GM23338 (cell line): ENCODE results near the gene PPP1R10. TPM values are rescaled to one million over a fixed set of nuclear protein-coding genes. Genes with fewer than 3 reads are reported as not detected.

Experiments used
- ATAC-seq: fragments of 200-7000 bp; cut with Tn5 transposase; 3 replicates; pipeline ENCODE4 v1.9.1; 2020
- DNase-seq: peaks from one replicate; pipeline ENCODE4 v3.0.0-alpha.2; 2015; ENCODE audit warnings: low spot score
- H2AFZ ChIP-seq: fragments of 200-600 bp; sonication (generic); 2 replicates; pipeline ENCODE4 v1.8.0; 2016; ENCODE audit warnings: antibody characterized with exemption, mild to moderate bottlenecking, moderate library complexity
- H3F3A ChIP-seq: fragments of 200-600 bp; sonication (generic); replicated peaks from 2 replicates; pipeline ENCODE4 v1.8.0; 2017; ENCODE audit warnings: antibody characterized with exemption, mixed run types, low read depth
- H3K27ac ChIP-seq: fragments of 200-600 bp; sonication (generic); 2 replicates; pipeline ENCODE4 v1.6.1; 2016; ENCODE audit warnings: low read depth
- H3K27me3 ChIP-seq: fragments of 200-600 bp; sonication (generic); 2 replicates; pipeline ENCODE4 v1.8.0; 2016; ENCODE audit warnings: mild to moderate bottlenecking, mixed run types, moderate library complexity; ENCODE audit not compliant: insufficient read depth
- H3K36me3 ChIP-seq: fragments of 200-600 bp; sonication (generic); 2 replicates; pipeline ENCODE4 v1.8.0; 2016; ENCODE audit warnings: mild to moderate bottlenecking; ENCODE audit not compliant: insufficient read depth
- H3K4me1 ChIP-seq: fragments of 200-600 bp; sonication (generic); 2 replicates; pipeline ENCODE4 v1.8.0; 2016; ENCODE audit warnings: mild to moderate bottlenecking, moderate library complexity; ENCODE audit not compliant: insufficient read depth
- H3K4me2 ChIP-seq: fragments of 200-600 bp; sonication (generic); 2 replicates; pipeline ENCODE4 v1.7.1; 2017; ENCODE audit warnings: mixed run types
- H3K4me3 ChIP-seq: fragments of 200-600 bp; sonication (generic); 2 replicates; pipeline ENCODE4 v1.6.1; 2016; ENCODE audit warnings: mixed run types
- H3K79me2 ChIP-seq: fragments of 200-600 bp; sonication (generic); replicated peaks from 2 replicates; pipeline ENCODE4 v1.8.0; 2017; ENCODE audit warnings: mild to moderate bottlenecking; ENCODE audit not compliant: insufficient read depth
- H3K9me2 ChIP-seq: fragments of 200-600 bp; sonication (generic); 2 replicates; pipeline ENCODE4 v1.8.0; 2017; ENCODE audit not compliant: insufficient read depth
- H4K20me1 ChIP-seq: fragments of 200-600 bp; sonication (generic); replicated peaks from 2 replicates; pipeline ENCODE4 v1.8.0; 2017; ENCODE audit warnings: mild to moderate bottlenecking; ENCODE audit not compliant: insufficient read depth
- H3K27ac Mint-ChIP-seq: 2 replicates; pipeline ENCODE4 v1.8.0; 2020; ENCODE audit warnings: inconsistent platforms, mild to moderate bottlenecking, moderate library complexity, mixed read lengths
- H3K27me3 Mint-ChIP-seq: 3 replicates; pipeline ENCODE4 v1.8.0; 2022; ENCODE audit warnings: low read depth, mild to moderate bottlenecking, moderate library complexity, mixed read lengths, inconsistent platforms; ENCODE audit not compliant: insufficient read depth, poor library complexity
- H3K36me3 Mint-ChIP-seq: 3 replicates; pipeline ENCODE4 v1.8.0; 2021; ENCODE audit warnings: low read depth, mild to moderate bottlenecking, inconsistent platforms, moderate library complexity, mixed read lengths
- H3K4me1 Mint-ChIP-seq: 3 replicates; pipeline ENCODE4 v1.8.0; 2020; ENCODE audit warnings: mild to moderate bottlenecking, inconsistent platforms, mixed read lengths
- H3K4me3 Mint-ChIP-seq: 3 replicates; pipeline ENCODE4 v1.8.0; 2021; ENCODE audit warnings: moderate library complexity, mild to moderate bottlenecking, inconsistent platforms, mixed read lengths
- H3K9me3 Mint-ChIP-seq: 3 replicates; pipeline ENCODE4 v1.8.0; 2020; ENCODE audit warnings: moderate library complexity, mild to moderate bottlenecking, inconsistent platforms, mixed read lengths
- CREB1 ChIP-seq: fragments of 250-450 bp; sonication (Bioruptor Pico); IDR thresholded peaks from 2 replicates; pipeline ENCODE4 v1.5.0; 2020; ENCODE audit warnings: low read depth, mild to moderate bottlenecking, moderate library complexity
- CTCF ChIP-seq, 2 experiments: fragments of 200-600 bp in 1 of 2; sonication (generic) in 1 of 2; conservative IDR thresholded peaks; 2 replicates each; pipeline versions ENCODE4 v1.5.1 to v1.6.1; 2016 to 2017; ENCODE audit warnings: antibody characterized with exemption in 2 of 2, low read depth in 2 of 2, mild to moderate bottlenecking in 2 of 2, moderate library complexity in 1 of 2
- JUNB ChIP-seq: IDR thresholded peaks from one replicate; pipeline ENCODE4 v1.6.1; 2016; ENCODE audit warnings: antibody characterized with exemption; ENCODE audit not compliant: unreplicated experiment
- NANOG ChIP-seq: IDR thresholded peaks from 2 replicates; pipeline ENCODE4 v1.6.1; 2016; ENCODE audit warnings: antibody characterized with exemption, borderline replicate concordance
- POLR2AphosphoS5 ChIP-seq: IDR thresholded peaks from 2 replicates; pipeline ENCODE4 v1.6.1; 2016; ENCODE audit warnings: antibody characterized with exemption, low read depth
- ZNF331 ChIP-seq: fragments of 250-450 bp; sonication (Bioruptor Pico); IDR thresholded peaks from 2 replicates; pipeline ENCODE4 v1.5.0; 2020; ENCODE audit warnings: low read depth, mild to moderate bottlenecking, moderate library complexity
- polyA plus RNA-seq: library from polyadenylated mRNA; unstranded; fragments of >200 nt; fragmentation: Nextera tagmentation; extraction: Ambion mirVana; gene quantifications from 2 replicates; pipeline ENCODE4 v1.2.1, GENCODE V29; 2016
- total RNA-seq: library from RNA; depleted of rRNA; stranded (reverse); fragments of >200 nt; shearing (Covaris generic); gene quantifications from 2 replicates; pipeline ENCODE4 v1.2.3, GENCODE V29; 2014
- TF ChIP-seq, protein P1 (sequence below): fragments of 250-450 bp; sonication (Bioruptor Pico); IDR thresholded peaks from 2 replicates; pipeline ENCODE4 v1.5.0; 2020; ENCODE audit warnings: mild to moderate bottlenecking, moderate library complexity

Gene PPP1R10
- total and polyA plus RNA-seq, 2 experiments from 2014 or later = 41.3 to 42.9 TPM

- Mint-ChIP-seq H3K9me3 (peaks cover 18% of the 10 kb centered on the region; the same call in 2 of the 3 replicates), H3K4me1 (peaks cover 9% of the 10 kb centered on the region), H3K36me3 (peaks cover 62% of the 10 kb centered on the region), H3K4me3 (peak overlapping the region; percentile 96), H3K27me3 (peaks cover 34% of the 10 kb centered on the region), H3K27ac (no peak overlapping the region)
- no peaks in the 10 kb centered on the region for H3K27me3 ChIP-seq
- H3K4me1 ChIP-seq = peaks cover 6% of the 10 kb centered on the region
- no peak overlapping the region for H3K27ac ChIP-seq
- peaks cover 7% of the 10 kb centered on the region; the same call in 1 of the 2 replicates for H3F3A ChIP-seq
- ATAC-seq (no peak), DNase-seq (no peak)
- H3K9me2 ChIP-seq = no peaks in the 10 kb centered on the region
- H3K4me3 ChIP-seq = no peak overlapping the region
- TF ChIP-seq CTCF (conservative IDR thresholded peaks at IDR 0.05; ENCODE audit: low read depth in 2 of 2) (no peak), ZNF331 (CRISPR knock-in tag) (no peak), JUNB (no peak), NANOG (no peak), POLR2AphosphoS5 (no peak), CREB1 (CRISPR knock-in tag) (no peak)
- TF ChIP-seq, protein P1, sequence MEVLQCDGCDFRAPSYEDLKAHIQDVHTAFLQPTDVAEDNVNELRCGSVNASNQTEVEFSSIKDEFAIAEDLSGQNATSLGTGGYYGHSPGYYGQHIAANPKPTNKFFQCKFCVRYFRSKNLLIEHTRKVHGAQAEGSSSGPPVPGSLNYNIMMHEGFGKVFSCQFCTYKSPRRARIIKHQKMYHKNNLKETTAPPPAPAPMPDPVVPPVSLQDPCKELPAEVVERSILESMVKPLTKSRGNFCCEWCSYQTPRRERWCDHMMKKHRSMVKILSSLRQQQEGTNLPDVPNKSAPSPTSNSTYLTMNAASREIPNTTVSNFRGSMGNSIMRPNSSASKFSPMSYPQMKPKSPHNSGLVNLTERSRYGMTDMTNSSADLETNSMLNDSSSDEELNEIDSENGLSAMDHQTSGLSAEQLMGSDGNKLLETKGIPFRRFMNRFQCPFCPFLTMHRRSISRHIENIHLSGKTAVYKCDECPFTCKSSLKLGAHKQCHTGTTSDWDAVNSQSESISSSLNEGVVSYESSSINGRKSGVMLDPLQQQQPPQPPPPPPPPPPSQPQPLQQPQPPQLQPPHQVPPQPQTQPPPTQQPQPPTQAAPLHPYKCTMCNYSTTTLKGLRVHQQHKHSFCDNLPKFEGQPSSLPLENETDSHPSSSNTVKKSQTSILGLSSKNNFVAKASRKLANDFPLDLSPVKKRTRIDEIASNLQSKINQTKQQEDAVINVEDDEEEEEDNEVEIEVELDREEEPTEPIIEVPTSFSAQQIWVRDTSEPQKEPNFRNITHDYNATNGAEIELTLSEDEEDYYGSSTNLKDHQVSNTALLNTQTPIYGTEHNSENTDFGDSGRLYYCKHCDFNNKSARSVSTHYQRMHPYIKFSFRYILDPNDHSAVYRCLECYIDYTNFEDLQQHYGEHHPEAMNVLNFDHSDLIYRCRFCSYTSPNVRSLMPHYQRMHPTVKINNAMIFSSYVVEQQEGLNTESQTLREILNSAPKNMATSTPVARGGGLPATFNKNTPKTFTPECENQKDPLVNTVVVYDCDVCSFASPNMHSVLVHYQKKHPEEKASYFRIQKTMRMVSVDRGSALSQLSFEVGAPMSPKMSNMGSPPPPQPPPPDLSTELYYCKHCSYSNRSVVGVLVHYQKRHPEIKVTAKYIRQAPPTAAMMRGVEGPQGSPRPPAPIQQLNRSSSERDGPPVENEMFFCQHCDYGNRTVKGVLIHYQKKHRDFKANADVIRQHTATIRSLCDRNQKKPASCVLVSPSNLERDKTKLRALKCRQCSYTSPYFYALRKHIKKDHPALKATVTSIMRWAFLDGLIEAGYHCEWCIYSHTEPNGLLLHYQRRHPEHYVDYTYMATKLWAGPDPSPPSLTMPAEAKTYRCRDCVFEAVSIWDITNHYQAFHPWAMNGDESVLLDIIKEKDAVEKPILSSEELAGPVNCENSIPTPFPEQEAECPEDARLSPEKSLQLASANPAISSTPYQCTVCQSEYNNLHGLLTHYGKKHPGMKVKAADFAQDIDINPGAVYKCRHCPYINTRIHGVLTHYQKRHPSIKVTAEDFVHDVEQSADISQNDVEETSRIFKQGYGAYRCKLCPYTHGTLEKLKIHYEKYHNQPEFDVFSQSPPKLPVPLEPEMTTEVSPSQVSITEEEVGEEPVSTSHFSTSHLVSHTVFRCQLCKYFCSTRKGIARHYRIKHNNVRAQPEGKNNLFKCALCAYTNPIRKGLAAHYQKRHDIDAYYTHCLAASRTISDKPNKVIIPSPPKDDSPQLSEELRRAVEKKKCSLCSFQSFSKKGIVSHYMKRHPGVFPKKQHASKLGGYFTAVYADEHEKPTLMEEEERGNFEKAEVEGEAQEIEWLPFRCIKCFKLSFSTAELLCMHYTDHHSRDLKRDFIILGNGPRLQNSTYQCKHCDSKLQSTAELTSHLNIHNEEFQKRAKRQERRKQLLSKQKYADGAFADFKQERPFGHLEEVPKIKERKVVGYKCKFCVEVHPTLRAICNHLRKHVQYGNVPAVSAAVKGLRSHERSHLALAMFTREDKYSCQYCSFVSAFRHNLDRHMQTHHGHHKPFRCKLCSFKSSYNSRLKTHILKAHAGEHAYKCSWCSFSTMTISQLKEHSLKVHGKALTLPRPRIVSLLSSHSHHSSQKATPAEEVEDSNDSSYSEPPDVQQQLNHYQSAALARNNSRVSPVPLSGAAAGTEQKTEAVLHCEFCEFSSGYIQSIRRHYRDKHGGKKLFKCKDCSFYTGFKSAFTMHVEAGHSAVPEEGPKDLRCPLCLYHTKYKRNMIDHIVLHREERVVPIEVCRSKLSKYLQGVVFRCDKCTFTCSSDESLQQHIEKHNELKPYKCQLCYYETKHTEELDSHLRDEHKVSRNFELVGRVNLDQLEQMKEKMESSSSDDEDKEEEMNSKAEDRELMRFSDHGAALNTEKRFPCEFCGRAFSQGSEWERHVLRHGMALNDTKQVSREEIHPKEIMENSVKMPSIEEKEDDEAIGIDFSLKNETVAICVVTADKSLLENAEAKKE (CRISPR knock-in tag) = no peak
- H3K79me2 ChIP-seq = peaks cover 27% of the 10 kb centered on the region
- H2AFZ ChIP-seq = no peak overlapping the region
- no peaks in the 10 kb centered on the region; the same call in 1 of the 2 replicates for H4K20me1 ChIP-seq
- H3K4me2 ChIP-seq = no peak overlapping the region
- H3K36me3 ChIP-seq = peaks cover 28% of the 10 kb centered on the region
These were observed 2.5 kb upstream of the PPP1R10 start for GRCh38 chr6:30619561-30619960.
